Measurements from ENCODE around the gene COL23A1.

COL23A1 gene

GRCh38 chr5:178341851-178342140 is 248.4 kb downstream of the COL23A1 start:
- DNase-seq (ENCODE audit: extremely low read depth, low read depth) = no peak
- no peak overlapping the region for H3K4me3 ChIP-seq (replicated peaks; ENCODE audit: low read depth, low read length)
- TF ChIP-seq CTCF (IDR thresholded peaks at IDR 0.05; ENCODE audit: low read depth, low read length, missing control alignments) = no peak

- DNase-seq (ENCODE audit: extremely low read depth, low read depth) = no peak
- no peak for TF ChIP-seq CTCF (IDR thresholded peaks at IDR 0.05; ENCODE audit: low read depth, low read length, missing control alignments)
These were observed 248.9 kb downstream of the COL23A1 start for GRCh38 chr5:178341091-178341850.

DNA sequence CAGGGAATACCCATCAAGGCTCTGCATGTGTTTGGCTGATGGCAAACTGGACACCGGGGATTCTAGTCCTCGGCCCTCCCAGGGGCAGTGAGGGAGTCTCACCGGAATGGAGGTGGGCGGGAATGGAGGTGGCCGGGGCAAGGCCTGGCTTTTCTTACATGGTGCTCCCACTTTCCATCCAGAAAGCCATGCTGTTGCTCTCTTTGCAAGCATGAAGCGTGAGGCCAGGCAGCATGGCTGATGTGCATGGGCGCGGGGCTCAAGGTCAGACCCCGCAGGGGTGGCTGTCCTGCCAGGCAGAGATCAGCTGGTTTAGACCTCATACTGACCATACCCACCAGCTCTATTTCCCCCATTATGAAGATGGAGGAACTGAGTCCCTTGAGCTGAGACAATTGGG is 249.6 kb downstream of the COL23A1 start:
- no peak for TF ChIP-seq CTCF (IDR thresholded peaks at IDR 0.05; ENCODE audit: low read depth, low read length, missing control alignments)
- H3K4me3 ChIP-seq (replicated peaks; ENCODE audit: low read depth, low read length) = no peak overlapping the region
- DNase-seq (ENCODE audit: extremely low read depth, low read depth) = no peak

More at GRCh38 chr5:178341091-178341850, 248.9 kb downstream of the COL23A1 start:
- no peak overlapping the region for H3K4me3 ChIP-seq (replicated peaks; ENCODE audit: low read depth, low read length)

- no peak for DNase-seq (ENCODE audit: extremely low read depth, low read depth)
- no peak overlapping the region for H3K4me3 ChIP-seq (replicated peaks; ENCODE audit: low read depth, low read length)
- no peak for TF ChIP-seq CTCF (IDR thresholded peaks at IDR 0.05; ENCODE audit: low read depth, low read length, missing control alignments)
These were observed 250.0 kb downstream of the COL23A1 start for GRCh38 chr5:178340187-178340586.

DNA sequence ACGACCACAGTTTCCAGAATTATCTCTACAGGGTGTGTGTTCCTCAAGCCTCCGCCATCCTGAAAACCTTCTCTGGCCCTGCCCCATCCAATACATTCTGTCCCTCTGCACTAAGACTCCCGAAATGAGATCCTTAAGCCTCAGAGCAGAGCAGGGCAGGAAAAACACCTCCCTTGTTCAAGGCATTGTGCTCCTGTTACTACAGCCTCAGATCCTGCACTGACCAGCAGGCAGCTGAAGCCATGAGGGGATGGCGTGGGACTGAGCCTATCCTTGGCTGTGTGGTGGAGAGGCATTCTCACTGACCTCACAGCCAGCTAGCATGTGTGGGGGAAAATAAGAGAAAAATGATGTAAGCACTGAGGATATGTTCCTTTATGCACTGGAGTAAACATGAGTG is 250.9 kb downstream of the COL23A1 start:
- DNase-seq (ENCODE audit: extremely low read depth, low read depth) = no peak
- no peak for TF ChIP-seq CTCF (IDR thresholded peaks at IDR 0.05; ENCODE audit: low read depth, low read length, missing control alignments)
- no peak overlapping the region for H3K4me3 ChIP-seq (replicated peaks; ENCODE audit: low read depth, low read length)

DNA sequence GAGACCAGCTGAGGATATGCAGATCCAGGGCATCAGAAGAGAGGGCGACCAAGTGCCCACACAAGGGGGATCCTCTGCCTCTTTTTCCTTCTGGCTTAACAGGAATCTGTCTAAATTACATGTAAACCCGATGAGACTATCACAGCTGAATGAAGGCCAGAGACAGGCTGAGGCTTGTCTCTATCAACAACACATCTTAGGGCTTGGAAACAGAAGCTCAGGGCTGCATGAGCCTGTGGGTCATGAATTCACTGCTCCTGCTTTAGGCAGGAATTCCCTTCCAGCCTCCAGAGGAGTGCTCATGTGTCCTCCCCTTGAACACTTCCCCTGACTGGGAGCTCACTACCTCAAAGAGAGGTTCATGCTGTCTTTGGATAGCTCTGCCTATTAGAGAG is 251.4 kb downstream of the COL23A1 start:
- DNase-seq (ENCODE audit: extremely low read depth, low read depth) = no peak
- TF ChIP-seq CTCF (IDR thresholded peaks at IDR 0.05; ENCODE audit: low read depth, low read length, missing control alignments) = no peak

More for the DNA sequence above, 251.4 kb downstream of the COL23A1 start:
- H3K4me3 ChIP-seq (replicated peaks; ENCODE audit: low read depth, low read length) = no peak overlapping the region
